ENCODE data around the gene PARD3B.

PARD3B gene

DNA sequence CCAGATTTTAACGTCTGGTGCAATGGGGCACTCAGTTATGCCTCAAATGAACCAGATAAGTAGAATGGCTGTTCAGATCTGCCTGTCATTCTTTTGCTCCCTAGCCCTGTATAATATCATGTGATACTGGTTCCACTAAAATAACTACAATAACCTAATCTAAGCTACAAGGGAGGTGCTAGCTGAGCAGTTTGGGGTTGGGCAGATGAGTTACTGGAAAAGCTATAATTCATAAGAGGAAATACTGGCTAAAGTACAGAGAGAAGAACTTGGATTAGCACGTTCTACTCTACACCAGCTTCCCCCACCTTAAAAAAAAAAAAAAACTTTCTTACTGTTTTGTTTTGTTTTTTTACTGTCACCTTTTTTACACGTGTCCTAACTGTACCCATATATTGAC, 953.7 kb downstream of the PARD3B start:
- Histone ChIP-seq H3K4me3 (ENCODE audit: low read length) (no peak overlapping the region), H3K27ac (ENCODE audit: low read length) (no peak overlapping the region), H3F3A (ENCODE audit: insufficient read depth, low read length) (no peaks in the 10 kb centered on the region), H3K4me2 (ENCODE audit: low read depth, low read length) (no peak overlapping the region), H3K4me1 (ENCODE audit: low read length) (no peaks in the 10 kb centered on the region), H3K9me3 (replicated peaks; ENCODE audit: insufficient read depth, low read length) (no peaks in the 10 kb centered on the region), H3K27me3 (replicated peaks; ENCODE audit: insufficient read depth, low read length) (no peaks in the 10 kb centered on the region), H3K79me2 (ENCODE audit: low read length) (no peaks in the 10 kb centered on the region), H3K9me2 (replicated peaks; ENCODE audit: insufficient read depth, low read length) (no peaks in the 10 kb centered on the region), H3K9ac (ENCODE audit: low read length) (no peak overlapping the region), H2AFZ (ENCODE audit: low read length) (no peak overlapping the region), H4K20me1 (ENCODE audit: insufficient read depth, low read length) (no peaks in the 10 kb centered on the region), H3K36me3 (replicated peaks; ENCODE audit: insufficient read depth, low read length) (no peaks in the 10 kb centered on the region)
- DNase-seq = no peak
- TF ChIP-seq EZH2phosphoT487 (IDR thresholded peaks at IDR 0.05; ENCODE audit: low read length) = no peak
- TF ChIP-seq EZH2 (optimal IDR thresholded peaks at IDR 0.05; ENCODE audit: low read depth, low read length) = no peak
- no peak for TF ChIP-seq CTCF (IDR thresholded peaks at IDR 0.05; ENCODE audit: low read length)

- no peaks in the 10 kb centered on the region for H3K9me3 ChIP-seq (replicated peaks; ENCODE audit: insufficient read depth, low read length)
- no peak for DNase-seq
- H3K27me3 ChIP-seq (replicated peaks; ENCODE audit: insufficient read depth, low read length) = no peaks in the 10 kb centered on the region
- H3K27ac ChIP-seq (ENCODE audit: low read length) = no peak overlapping the region
- H3K9me2 ChIP-seq (replicated peaks; ENCODE audit: insufficient read depth, low read length) = no peaks in the 10 kb centered on the region
- H3K79me2 ChIP-seq (ENCODE audit: low read length) = no peaks in the 10 kb centered on the region
- H2AFZ ChIP-seq (ENCODE audit: low read length) = no peak overlapping the region
- H3F3A ChIP-seq (ENCODE audit: insufficient read depth, low read length) = no peaks in the 10 kb centered on the region
- no peak overlapping the region for H3K9ac ChIP-seq (ENCODE audit: low read length)
- H4K20me1 ChIP-seq (ENCODE audit: insufficient read depth, low read length) = no peaks in the 10 kb centered on the region
- no peak overlapping the region for H3K4me2 ChIP-seq (ENCODE audit: low read depth, low read length)
- no peak overlapping the region for H3K4me3 ChIP-seq (ENCODE audit: low read length)
- no peaks in the 10 kb centered on the region for H3K4me1 ChIP-seq (ENCODE audit: low read length)
- H3K36me3 ChIP-seq (replicated peaks; ENCODE audit: insufficient read depth, low read length) = no peaks in the 10 kb centered on the region
- no peak for TF ChIP-seq EZH2 (optimal IDR thresholded peaks at IDR 0.05; ENCODE audit: low read depth, low read length)
- no peak for TF ChIP-seq EZH2phosphoT487 (IDR thresholded peaks at IDR 0.05; ENCODE audit: low read length)
- TF ChIP-seq CTCF (IDR thresholded peaks at IDR 0.05; ENCODE audit: low read length) = no peak
Observed at GRCh38 chr2:205500065-205500464, 954.8 kb downstream of the PARD3B start.

GRCh38 chr2:205500951-205501350, 955.7 kb downstream of the PARD3B start:
- no peaks in the 10 kb centered on the region for H3K4me1 ChIP-seq (ENCODE audit: low read length)
- no peak overlapping the region for H3K9ac ChIP-seq (ENCODE audit: low read length)
- no peaks in the 10 kb centered on the region for H3K79me2 ChIP-seq (ENCODE audit: low read length)
- no peak for DNase-seq
- H3K36me3 ChIP-seq (replicated peaks; ENCODE audit: insufficient read depth, low read length) = no peaks in the 10 kb centered on the region
- H3K9me3 ChIP-seq (replicated peaks; ENCODE audit: insufficient read depth, low read length) = no peaks in the 10 kb centered on the region
- no peaks in the 10 kb centered on the region for H3F3A ChIP-seq (ENCODE audit: insufficient read depth, low read length)
- H4K20me1 ChIP-seq (ENCODE audit: insufficient read depth, low read length) = no peaks in the 10 kb centered on the region
- H3K4me2 ChIP-seq (ENCODE audit: low read depth, low read length) = no peak overlapping the region
- H3K27ac ChIP-seq (ENCODE audit: low read length) = no peak overlapping the region
- H3K27me3 ChIP-seq (replicated peaks; ENCODE audit: insufficient read depth, low read length) = no peaks in the 10 kb centered on the region
- no peak overlapping the region for H3K4me3 ChIP-seq (ENCODE audit: low read length)
- TF ChIP-seq EZH2phosphoT487 (IDR thresholded peaks at IDR 0.05; ENCODE audit: low read length) (no peak), CTCF (IDR thresholded peaks at IDR 0.05; ENCODE audit: low read length) (no peak), EZH2 (optimal IDR thresholded peaks at IDR 0.05; ENCODE audit: low read depth, low read length) (no peak)
- H3K9me2 ChIP-seq (replicated peaks; ENCODE audit: insufficient read depth, low read length) = no peaks in the 10 kb centered on the region
- H2AFZ ChIP-seq (ENCODE audit: low read length) = no peak overlapping the region

Measured in MM.1S (cell line).